Mucosa of rectum (tissue), 2 donors: ENCODE results near the gene GFPT2.

Experiments used
- H3K27ac ChIP-seq, 2 donors: one replicate each; pipeline ENCODE4 v1.7.0; 2013; ENCODE audit warnings: inconsistent platforms in 2 of 2, low read depth in 2 of 2, low read length in 2 of 2
- H3K27me3 ChIP-seq, 2 donors: one replicate each; pipeline ENCODE4 v1.7.0; 2013; ENCODE audit warnings: low read length in 2 of 2; ENCODE audit not compliant: control insufficient read depth in 2 of 2, insufficient read depth in 2 of 2
- H3K36me3 ChIP-seq, 2 donors: one replicate each; pipeline ENCODE4 v1.7.0; 2013; ENCODE audit warnings: low read length in 2 of 2; ENCODE audit not compliant: control insufficient read depth in 2 of 2, insufficient read depth in 2 of 2
- H3K4me1 ChIP-seq, 2 donors: one replicate each; pipeline ENCODE4 v1.7.0; 2013; ENCODE audit warnings: low read length in 2 of 2, mild to moderate bottlenecking in 1 of 2; ENCODE audit not compliant: control insufficient read depth in 2 of 2, insufficient read depth in 2 of 2
- H3K4me3 ChIP-seq, 2 donors: one replicate each; pipeline ENCODE4 v1.7.0; 2013; ENCODE audit warnings: low read length in 2 of 2
- H3K9ac ChIP-seq, 2 donors: one replicate each; pipeline ENCODE4 v1.7.0; 2013; ENCODE audit warnings: low read length in 2 of 2, low read depth in 1 of 2, mild to moderate bottlenecking in 1 of 2
- H3K9me3 ChIP-seq, 2 donors: one replicate each; pipeline ENCODE4 v1.7.0; 2013; ENCODE audit warnings: low read length in 2 of 2; ENCODE audit not compliant: control insufficient read depth in 2 of 2
- donor health status: healthy.
- donor health status: Normal muscosa, but diverticular disease.

The GFPT2 gene

GRCh38 chr5:180378438-180379344 lies 25.6 kb upstream of the GFPT2 start:
- H3K27ac ChIP-seq = no peak overlapping the region
- H3K4me3 ChIP-seq = no peak overlapping the region
- H3K36me3 ChIP-seq = no peaks in the 10 kb centered on the region
- no peak overlapping the region for H3K9ac ChIP-seq
- no peaks in the 10 kb centered on the region for H3K4me1 ChIP-seq
- no peaks in the 10 kb centered on the region for H3K9me3 ChIP-seq
- no peaks in the 10 kb centered on the region for H3K27me3 ChIP-seq

- H3K36me3 ChIP-seq = no peaks in the 10 kb centered on the region
- H3K27ac ChIP-seq = no peak overlapping the region
Measured at GRCh38 chr5:180377556-180378197, 24.5 kb upstream of the GFPT2 start.

DNA sequence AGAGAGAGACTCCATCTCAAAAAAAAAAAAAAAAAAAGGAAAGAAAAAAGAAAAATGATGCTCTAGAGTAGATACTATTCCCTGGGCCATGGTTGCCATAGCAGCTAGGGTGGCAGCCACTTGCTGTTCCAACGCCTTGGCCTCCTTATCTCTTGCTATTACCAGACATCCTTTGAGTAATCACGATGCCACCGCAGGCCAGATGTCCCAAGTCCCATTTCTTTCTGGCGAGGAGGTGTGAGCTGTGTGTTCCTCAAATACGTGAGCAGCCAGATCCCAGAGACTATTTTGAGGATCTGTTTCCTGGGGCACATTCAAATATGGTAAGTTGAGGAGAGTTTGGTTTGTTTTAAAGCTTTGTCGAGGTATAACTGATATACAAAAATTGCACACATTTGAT lies 23.4 kb upstream of the GFPT2 start:
- no peak overlapping the region for H3K27ac ChIP-seq
- no peak overlapping the region for H3K4me3 ChIP-seq
- no peaks in the 10 kb centered on the region for H3K4me1 ChIP-seq
- H3K9ac ChIP-seq = no peak overlapping the region
- H3K36me3 ChIP-seq = no peaks in the 10 kb centered on the region
- H3K27me3 ChIP-seq = no peaks in the 10 kb centered on the region
- no peaks in the 10 kb centered on the region for H3K9me3 ChIP-seq

More at GRCh38 chr5:180377556-180378197, 24.5 kb upstream of the GFPT2 start:
- Histone ChIP-seq H3K9ac (no peak overlapping the region), H3K4me3 (no peak overlapping the region), H3K27me3 (no peaks in the 10 kb centered on the region), H3K4me1 (no peaks in the 10 kb centered on the region), H3K9me3 (no peaks in the 10 kb centered on the region)

GRCh38 chr5:180375955-180376354 lies 22.8 kb upstream of the GFPT2 start:
- Histone ChIP-seq H3K27ac (no peak overlapping the region), H3K4me3 (no peak overlapping the region), H3K4me1 (no peaks in the 10 kb centered on the region), H3K27me3 (no peaks in the 10 kb centered on the region), H3K9ac (no peak overlapping the region), H3K9me3 (no peaks in the 10 kb centered on the region), H3K36me3 (no peaks in the 10 kb centered on the region)

GRCh38 chr5:180375291-180375690 lies 22.2 kb upstream of the GFPT2 start:
- no peak overlapping the region for H3K27ac ChIP-seq
- no peaks in the 10 kb centered on the region for H3K9me3 ChIP-seq
- H3K9ac ChIP-seq = no peak overlapping the region
- H3K4me1 ChIP-seq = no peaks in the 10 kb centered on the region
- H3K36me3 ChIP-seq = no peaks in the 10 kb centered on the region
- H3K4me3 ChIP-seq = no peak overlapping the region
- H3K27me3 ChIP-seq = no peaks in the 10 kb centered on the region

- Histone ChIP-seq H3K27me3 (no peaks in the 10 kb centered on the region), H3K4me1 (no peaks in the 10 kb centered on the region), H3K27ac (no peak overlapping the region), H3K9me3 (no peaks in the 10 kb centered on the region), H3K4me3 (no peak overlapping the region), H3K9ac (no peak overlapping the region), H3K36me3 (no peaks in the 10 kb centered on the region)
Measured at GRCh38 chr5:180373870-180374269, 20.7 kb upstream of the GFPT2 start.

DNA sequence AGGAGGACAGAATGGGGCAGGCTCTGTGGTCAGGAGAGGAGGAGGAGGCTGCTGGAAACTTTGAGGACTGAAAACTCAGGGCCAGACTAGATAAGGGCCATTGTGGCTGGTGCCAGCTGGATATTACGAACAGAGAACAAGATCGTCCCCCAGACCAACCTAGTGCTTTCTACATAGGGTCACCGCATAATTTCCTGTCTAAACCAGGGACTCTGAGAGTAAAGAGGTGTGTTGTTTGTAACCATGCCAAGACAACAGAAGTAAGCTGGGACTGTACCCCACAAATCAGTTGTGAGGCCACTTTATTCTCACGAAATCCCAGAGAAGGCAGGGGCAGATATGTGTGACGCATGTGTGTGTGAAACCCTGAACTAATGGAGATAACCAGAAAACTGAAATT lies 20.3 kb upstream of the GFPT2 start:
- no peak overlapping the region for H3K27ac ChIP-seq
- H3K9me3 ChIP-seq = no peaks in the 10 kb centered on the region

DNA sequence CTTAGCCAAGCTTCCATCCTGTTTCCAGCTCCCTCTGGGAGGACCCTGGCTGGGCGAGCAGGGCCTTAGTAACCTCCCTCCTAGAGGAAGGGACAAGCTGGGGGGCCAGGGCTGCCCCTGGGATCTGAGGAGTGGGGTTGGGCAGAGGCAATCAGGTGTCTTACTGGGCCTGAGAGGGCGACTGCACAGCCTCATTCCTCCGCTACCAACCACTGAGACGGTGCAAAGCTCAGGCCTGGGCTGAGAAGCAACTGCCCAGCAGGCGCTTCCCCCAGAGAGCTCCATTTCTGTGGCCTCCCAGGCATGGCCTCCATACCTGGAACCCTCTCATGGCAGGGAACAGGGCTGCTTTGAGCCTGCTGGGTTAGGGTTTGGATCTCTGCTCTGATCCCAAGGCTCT lies 18.8 kb upstream of the GFPT2 start:
- H3K4me3 ChIP-seq = no peak overlapping the region
- H3K4me1 ChIP-seq = no peaks in the 10 kb centered on the region
- H3K36me3 ChIP-seq = no peaks in the 10 kb centered on the region
- H3K27me3 ChIP-seq = no peaks in the 10 kb centered on the region
- H3K9me3 ChIP-seq = no peaks in the 10 kb centered on the region
- no peak overlapping the region for H3K27ac ChIP-seq
- no peak overlapping the region for H3K9ac ChIP-seq

More for the DNA sequence above, 20.3 kb upstream of the GFPT2 start:
- no peak overlapping the region for H3K9ac ChIP-seq
- H3K36me3 ChIP-seq = no peaks in the 10 kb centered on the region
- no peaks in the 10 kb centered on the region for H3K27me3 ChIP-seq
- no peak overlapping the region for H3K4me3 ChIP-seq
- H3K4me1 ChIP-seq = no peaks in the 10 kb centered on the region

DNA sequence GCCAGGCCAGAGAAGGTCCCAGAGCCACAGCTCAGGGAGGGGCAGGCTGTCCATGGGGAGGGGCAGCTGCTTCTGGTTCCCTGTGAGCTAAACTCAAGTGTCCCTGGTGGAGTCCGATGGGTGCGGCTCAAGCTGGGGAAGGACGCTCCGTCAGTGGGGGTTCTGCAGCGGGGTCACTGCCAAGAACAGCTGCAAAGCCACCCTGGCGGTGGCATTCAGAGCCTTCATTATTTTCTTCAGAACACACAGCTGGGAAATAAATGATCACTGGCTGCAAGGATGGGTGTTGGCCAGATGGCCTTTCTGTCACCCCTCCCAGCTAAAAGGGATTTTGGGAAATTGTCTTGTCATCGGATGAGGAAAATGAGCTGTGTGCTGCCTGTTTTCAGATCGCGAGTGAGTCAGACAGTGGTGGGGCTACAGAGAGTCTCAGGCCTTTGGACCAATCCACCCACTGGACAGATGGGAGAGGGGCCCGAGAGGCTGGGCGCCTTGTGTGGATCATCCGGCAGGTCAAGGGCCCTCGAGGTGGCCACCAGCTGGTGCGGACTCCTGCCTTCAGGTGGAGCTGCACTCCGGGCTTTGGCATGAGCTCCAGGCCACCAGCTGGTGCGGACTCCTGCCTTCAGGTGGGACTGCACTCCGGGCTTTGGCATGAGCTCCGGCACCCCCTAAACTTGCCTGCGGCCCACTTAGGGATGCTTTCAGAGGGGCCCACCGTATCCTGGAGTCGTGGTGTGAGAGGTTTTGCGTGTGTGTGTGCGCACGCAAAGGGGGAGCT lies 17.9 kb upstream of the GFPT2 start:
- no peaks in the 10 kb centered on the region for H3K4me1 ChIP-seq
- no peaks in the 10 kb centered on the region for H3K36me3 ChIP-seq
- no peaks in the 10 kb centered on the region for H3K9me3 ChIP-seq
- no peak overlapping the region for H3K4me3 ChIP-seq
- H3K27ac ChIP-seq = no peak overlapping the region
- H3K27me3 ChIP-seq = no peaks in the 10 kb centered on the region
- no peak overlapping the region for H3K9ac ChIP-seq

DNA sequence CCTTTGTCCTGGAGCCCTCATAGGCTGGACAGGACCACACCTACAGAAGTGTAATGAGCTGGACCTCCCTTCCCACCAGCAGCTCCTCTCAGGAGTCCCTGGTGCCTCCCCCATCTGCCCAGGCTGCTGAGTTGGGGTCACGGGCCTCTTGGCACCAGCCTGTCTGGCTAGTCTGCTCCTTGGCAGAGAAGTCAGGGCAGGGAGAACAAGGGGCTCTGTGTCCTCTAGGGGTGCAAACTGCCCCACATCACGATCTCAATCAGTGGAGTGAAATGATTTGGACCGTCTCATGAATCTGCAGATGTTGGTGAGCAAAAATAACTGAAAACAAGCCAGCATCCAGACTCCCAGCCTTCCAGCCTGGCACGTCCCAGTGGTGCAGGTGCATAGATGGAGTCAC lies 14.9 kb upstream of the GFPT2 start:
- Histone ChIP-seq H3K27me3 (no peaks in the 10 kb centered on the region), H3K9ac (no peak overlapping the region), H3K27ac (no peak overlapping the region), H3K4me3 (no peak overlapping the region), H3K36me3 (no peaks in the 10 kb centered on the region), H3K9me3 (no peaks in the 10 kb centered on the region), H3K4me1 (no peaks in the 10 kb centered on the region)
